Activated naive CD8-positive, alpha-beta T cell treated with anti-CD3 and anti-CD28 coated beads for 36 hours (primary cell): ENCODE measurements around the gene NOP9. TPM values are rescaled to one million over a fixed set of nuclear protein-coding genes. Genes with fewer than 3 reads are reported as not detected.

Experiments
- DNase-seq: peaks from one replicate; pipeline ENCODE4 v3.0.0; 2021
- H3K27ac Mint-ChIP-seq: one replicate; pipeline ENCODE4 v1.8.0; 2022; ENCODE audit warnings: mild to moderate bottlenecking, moderate library complexity, mixed read lengths
- H3K27me3 Mint-ChIP-seq: one replicate; pipeline ENCODE4 v1.8.0; 2022; ENCODE audit warnings: mild to moderate bottlenecking, mixed read lengths
- H3K36me3 Mint-ChIP-seq: one replicate; pipeline ENCODE4 v1.8.0; 2021; ENCODE audit warnings: mild to moderate bottlenecking, mixed read lengths
- H3K4me1 Mint-ChIP-seq: one replicate; pipeline ENCODE4 v1.8.0; 2021; ENCODE audit warnings: mixed read lengths
- H3K4me3 Mint-ChIP-seq: one replicate; pipeline ENCODE4 v1.8.0; 2022; ENCODE audit warnings: mild to moderate bottlenecking, moderate library complexity, mixed read lengths
- H3K9me3 Mint-ChIP-seq: one replicate; pipeline ENCODE4 v1.8.0; 2022; ENCODE audit warnings: mixed read lengths
- total RNA-seq, 2 experiments: library from RNA; stranded (reverse); gene quantifications; one replicate each; pipeline ENCODE4 v1.2.3, GENCODE V29; 2021

NOP9 gene
- total RNA-seq, 2 experiments from 2014 or later, result 40.9 to 45.0 TPM

- Mint-ChIP-seq H3K4me3 (no peak overlapping the region), H3K4me1 (peaks cover 29% of the 10 kb centered on the region), H3K27ac (no peak overlapping the region), H3K9me3 (no peaks in the 10 kb centered on the region), H3K27me3 (no peaks in the 10 kb centered on the region), H3K36me3 (peaks cover 8% of the 10 kb centered on the region)
- DNase-seq, result no peak
Measured at GRCh38 chr14:24284501-24285035, 15.1 kb upstream of the NOP9 start.

DNA sequence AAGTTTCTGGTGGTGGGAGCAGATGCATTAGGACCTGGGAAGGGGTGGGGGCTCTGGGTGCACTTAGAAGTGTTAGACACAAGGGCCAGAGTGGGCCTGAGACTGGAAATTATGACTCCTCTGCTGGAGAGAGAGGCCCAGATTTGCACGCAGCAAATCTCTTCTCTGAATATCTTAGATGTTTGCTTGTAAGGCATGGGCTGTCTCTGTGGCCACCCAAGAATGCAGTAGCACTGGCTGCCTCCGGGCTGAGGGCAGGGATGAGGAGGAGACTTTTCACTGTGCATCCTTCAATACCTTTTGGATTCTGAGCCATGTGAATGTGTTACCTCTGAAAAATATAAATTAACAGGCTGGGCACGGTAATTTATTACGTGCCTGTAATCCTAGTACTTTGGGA lies 14.3 kb upstream of the NOP9 start:
- H3K27me3 Mint-ChIP-seq, result no peaks in the 10 kb centered on the region
- no peak overlapping the region for H3K27ac Mint-ChIP-seq
- peaks cover 28% of the 10 kb centered on the region for H3K4me1 Mint-ChIP-seq
- no peaks in the 10 kb centered on the region for H3K9me3 Mint-ChIP-seq
- H3K4me3 Mint-ChIP-seq, result no peak overlapping the region
- DNase-seq, result no peak
- H3K36me3 Mint-ChIP-seq, result peaks cover 11% of the 10 kb centered on the region

DNA sequence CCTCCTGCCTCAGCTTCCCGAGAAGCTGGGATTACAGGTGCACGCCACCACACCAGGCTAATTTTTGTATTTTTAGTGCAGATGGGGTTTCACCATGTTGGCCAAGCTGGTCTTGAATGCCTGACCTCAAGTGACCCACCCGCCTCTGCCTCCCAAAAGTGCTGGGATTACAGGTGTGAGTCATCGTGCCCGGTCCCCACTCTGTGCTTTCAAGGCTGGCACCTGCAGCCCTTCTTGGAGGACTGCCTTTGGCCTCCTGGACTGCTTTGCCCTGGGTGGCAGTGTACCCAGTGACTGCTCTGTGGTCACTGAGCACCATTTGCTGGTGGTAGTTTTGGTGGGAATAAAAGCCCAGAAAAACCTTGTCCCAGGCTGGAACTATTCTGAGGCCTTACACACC lies 12.7 kb upstream of the NOP9 start:
- no peaks in the 10 kb centered on the region for H3K9me3 Mint-ChIP-seq
- DNase-seq, result no peak
- H3K27me3 Mint-ChIP-seq, result no peaks in the 10 kb centered on the region
- H3K36me3 Mint-ChIP-seq, result peaks cover 23% of the 10 kb centered on the region
- H3K27ac Mint-ChIP-seq, result no peak overlapping the region
- no peak overlapping the region for H3K4me3 Mint-ChIP-seq
- H3K4me1 Mint-ChIP-seq, result peaks cover 41% of the 10 kb centered on the region

DNA sequence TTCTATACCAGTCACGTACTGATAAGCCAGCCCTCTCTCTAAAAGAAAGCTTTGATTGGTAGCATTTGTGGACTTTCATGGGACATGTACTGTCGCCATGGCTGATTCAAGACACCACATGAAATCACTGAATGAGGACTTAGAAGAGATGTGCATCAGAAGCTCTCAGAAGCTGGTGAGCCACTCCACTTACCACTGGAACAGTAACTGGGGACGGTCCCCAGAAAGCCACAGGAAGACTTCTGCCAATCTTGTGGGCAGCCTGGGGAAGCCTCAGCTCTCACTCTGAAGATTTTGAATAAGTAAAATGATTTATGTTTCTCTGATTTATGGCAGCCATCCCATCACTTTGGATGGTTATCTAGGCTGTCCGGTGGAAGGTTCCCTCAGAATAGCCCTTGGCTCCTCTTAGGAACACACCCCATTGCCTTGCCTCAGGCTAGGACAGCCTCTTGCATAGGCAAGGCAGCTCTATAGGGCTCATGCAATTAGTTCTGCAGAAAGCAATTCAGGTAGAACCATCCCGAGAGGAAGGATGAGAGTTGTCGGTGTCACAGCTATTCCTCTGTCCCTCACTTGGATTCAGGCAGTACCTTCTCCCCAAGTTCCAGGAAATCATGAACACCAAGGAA lies 9.9 kb upstream of the NOP9 start:
- Mint-ChIP-seq H3K36me3 (peaks cover 28% of the 10 kb centered on the region), H3K9me3 (no peaks in the 10 kb centered on the region), H3K4me3 (no peak overlapping the region), H3K4me1 (peaks cover 44% of the 10 kb centered on the region), H3K27ac (no peak overlapping the region), H3K27me3 (no peaks in the 10 kb centered on the region)
- DNase-seq, result peak; percentile 78

DNA sequence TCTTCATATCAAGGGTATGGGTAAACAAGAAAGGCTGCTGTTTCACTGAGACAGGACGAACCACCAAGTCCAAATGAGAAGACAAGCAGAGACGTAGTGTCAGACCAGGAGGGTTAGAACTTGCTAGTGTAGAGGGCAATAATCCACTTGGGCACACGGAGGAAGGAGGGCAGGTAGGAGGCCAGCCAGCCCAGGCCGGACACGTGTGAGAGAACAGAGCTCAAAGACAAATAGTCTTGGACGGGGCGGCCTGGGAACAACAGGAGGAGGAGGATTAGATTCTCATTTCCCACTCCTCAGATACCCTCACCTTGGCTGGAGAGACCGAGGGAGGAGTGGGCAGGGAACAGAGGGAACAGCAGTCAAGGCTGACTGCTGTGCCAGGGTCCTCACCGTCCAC lies 8.9 kb upstream of the NOP9 start:
- no peak overlapping the region for H3K27ac Mint-ChIP-seq
- no peaks in the 10 kb centered on the region for H3K27me3 Mint-ChIP-seq
- peaks cover 39% of the 10 kb centered on the region for H3K4me1 Mint-ChIP-seq
- no peak overlapping the region for H3K4me3 Mint-ChIP-seq
- no peaks in the 10 kb centered on the region for H3K9me3 Mint-ChIP-seq
- H3K36me3 Mint-ChIP-seq, result peaks cover 28% of the 10 kb centered on the region
- DNase-seq, result no peak

DNA sequence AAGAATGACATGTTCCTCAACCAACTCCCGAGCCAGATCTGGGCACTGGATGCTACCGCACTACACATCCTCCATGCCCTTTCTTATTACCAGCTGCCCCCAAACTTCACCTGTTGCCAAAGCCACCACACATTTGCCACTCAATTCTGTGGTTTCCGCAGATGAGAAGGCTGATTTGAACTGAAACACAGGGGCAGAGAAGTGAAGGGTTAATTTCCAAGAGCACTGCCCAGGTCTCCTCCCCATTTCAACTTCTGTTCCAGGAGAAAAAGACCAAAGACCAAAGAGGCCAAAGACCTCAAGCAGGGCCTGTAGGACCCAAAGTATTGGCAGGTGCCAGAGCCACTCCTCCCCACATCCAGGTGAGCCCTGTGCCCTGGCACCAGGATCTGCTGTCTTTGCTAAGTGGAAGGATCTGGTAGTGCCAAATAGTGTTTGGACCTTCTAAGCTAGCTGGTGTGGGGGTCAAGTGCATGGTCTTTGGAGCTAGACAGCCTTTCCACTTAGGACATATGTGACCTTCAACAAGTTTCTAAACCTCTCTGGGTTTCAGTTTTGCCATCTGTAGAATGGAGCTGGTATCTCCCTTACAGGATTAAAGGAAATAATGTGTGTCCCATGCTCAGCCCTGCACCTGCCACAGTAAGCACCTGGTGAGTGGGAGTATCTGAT lies 8.1 kb upstream of the NOP9 start:
- Mint-ChIP-seq H3K4me1 (peaks cover 46% of the 10 kb centered on the region), H3K36me3 (peaks cover 35% of the 10 kb centered on the region), H3K27me3 (no peaks in the 10 kb centered on the region), H3K27ac (no peak overlapping the region), H3K9me3 (no peaks in the 10 kb centered on the region), H3K4me3 (no peak overlapping the region)
- DNase-seq, result no peak

DNA sequence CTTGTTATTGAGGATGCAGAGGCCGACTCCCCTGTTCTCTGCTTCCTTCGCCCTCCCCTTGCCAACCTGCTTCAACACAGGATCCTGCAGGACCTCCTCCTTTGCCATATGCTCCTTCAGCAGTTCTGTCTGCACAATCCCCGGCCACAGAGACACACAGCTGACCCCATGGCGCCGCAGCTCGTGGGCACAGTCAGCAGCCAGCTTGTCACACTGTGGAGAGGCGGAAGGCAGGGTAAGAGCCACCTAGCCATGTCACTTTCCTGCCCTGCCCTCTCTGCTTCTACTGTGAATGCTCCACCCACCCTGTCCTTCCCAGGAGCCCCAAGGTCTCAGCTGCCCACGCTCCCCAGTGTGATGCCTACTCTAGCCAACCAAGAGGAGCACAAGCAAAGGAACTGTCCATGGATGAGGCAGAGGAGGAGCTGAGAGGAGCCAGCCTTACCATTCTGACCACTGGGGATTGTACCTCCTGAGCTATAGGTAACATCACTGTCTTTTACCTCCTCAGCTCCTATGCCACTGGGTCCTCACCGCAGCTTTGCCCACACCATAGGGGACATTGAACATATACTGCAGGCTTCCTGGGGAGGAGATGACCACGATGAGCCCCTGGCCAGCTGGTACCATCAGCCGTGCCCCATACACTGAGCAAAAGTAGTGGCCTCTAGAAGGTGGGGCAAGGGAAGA lies 7.4 kb upstream of the NOP9 start:
- H3K9me3 Mint-ChIP-seq, result no peaks in the 10 kb centered on the region
- H3K4me1 Mint-ChIP-seq, result peaks cover 53% of the 10 kb centered on the region
- H3K27me3 Mint-ChIP-seq, result no peaks in the 10 kb centered on the region
- no peak for DNase-seq
- no peak overlapping the region for H3K27ac Mint-ChIP-seq
- H3K4me3 Mint-ChIP-seq, result no peak overlapping the region
- peaks cover 37% of the 10 kb centered on the region for H3K36me3 Mint-ChIP-seq

- no peak for DNase-seq
- Mint-ChIP-seq H3K4me1 (peaks cover 49% of the 10 kb centered on the region), H3K4me3 (no peak overlapping the region), H3K9me3 (no peaks in the 10 kb centered on the region), H3K27me3 (no peaks in the 10 kb centered on the region), H3K27ac (no peak overlapping the region), H3K36me3 (peaks cover 29% of the 10 kb centered on the region)
Measured at GRCh38 chr14:24293525-24293924, 6.1 kb upstream of the NOP9 start.

DNA sequence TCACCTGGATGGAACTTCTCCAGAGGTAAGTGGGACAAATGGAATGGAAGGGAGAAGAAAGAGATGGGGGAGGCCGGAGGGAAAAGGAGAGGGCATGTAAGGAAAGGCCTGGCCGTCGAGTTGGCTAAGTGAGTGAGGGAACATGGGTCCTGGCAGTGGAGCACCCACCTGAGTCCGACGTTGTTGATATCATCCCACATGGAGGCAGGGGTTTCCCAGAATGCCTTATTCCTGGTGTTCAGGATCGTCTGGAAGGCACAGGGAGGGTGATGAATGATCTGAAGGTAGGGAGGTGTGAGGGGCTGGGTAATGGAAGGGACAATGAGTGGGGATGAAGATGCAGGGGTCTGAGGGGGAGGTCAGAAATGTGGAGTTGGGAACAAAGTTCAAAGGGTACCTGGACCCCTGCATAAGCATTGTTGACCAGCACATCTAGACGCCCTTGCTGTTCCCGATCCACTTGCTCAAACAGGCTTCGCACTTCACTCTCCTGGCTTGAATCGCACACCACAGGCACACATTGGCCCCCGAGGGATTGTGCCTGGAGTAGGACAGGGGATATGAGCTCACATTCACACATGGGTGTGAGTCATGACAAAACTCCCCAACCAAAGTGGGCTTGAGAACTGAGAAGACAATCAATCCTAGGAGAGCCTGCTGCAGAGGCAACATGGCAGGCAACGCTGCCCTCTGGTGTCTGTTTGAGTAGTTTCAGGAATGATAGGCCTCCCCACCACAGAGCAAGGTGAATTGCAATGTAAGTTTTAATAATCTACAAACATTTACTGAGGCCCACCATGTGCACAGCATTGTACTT lies 3.1 kb upstream of the NOP9 start:
- peak; percentile 77 for DNase-seq
- peaks cover 47% of the 10 kb centered on the region for H3K4me1 Mint-ChIP-seq
- no peaks in the 10 kb centered on the region for H3K9me3 Mint-ChIP-seq
- H3K36me3 Mint-ChIP-seq, result peaks cover 19% of the 10 kb centered on the region
- H3K27ac Mint-ChIP-seq, result peak overlapping the region; percentile 75
- H3K4me3 Mint-ChIP-seq, result peak overlapping the region; percentile 6
- H3K27me3 Mint-ChIP-seq, result no peaks in the 10 kb centered on the region

- DNase-seq, result no peak
- H3K27me3 Mint-ChIP-seq, result no peaks in the 10 kb centered on the region
- peak overlapping the region; percentile 5 for H3K4me3 Mint-ChIP-seq
- H3K4me1 Mint-ChIP-seq, result peaks cover 43% of the 10 kb centered on the region
- peak overlapping the region; percentile 75 for H3K27ac Mint-ChIP-seq
- no peaks in the 10 kb centered on the region for H3K9me3 Mint-ChIP-seq
- peaks cover 26% of the 10 kb centered on the region for H3K36me3 Mint-ChIP-seq
Measured at GRCh38 chr14:24297190-24297964, 2.3 kb upstream of the NOP9 start.

GRCh38 chr14:24298892-24299254 lies 777 bp upstream of the NOP9 start:
- H3K36me3 Mint-ChIP-seq, result peaks cover 26% of the 10 kb centered on the region
- H3K9me3 Mint-ChIP-seq, result no peaks in the 10 kb centered on the region
- peaks cover 46% of the 10 kb centered on the region for H3K4me1 Mint-ChIP-seq
- peak; percentile 22 for DNase-seq
- H3K27me3 Mint-ChIP-seq, result no peaks in the 10 kb centered on the region
- peak overlapping the region; percentile 89 for H3K4me3 Mint-ChIP-seq
- H3K27ac Mint-ChIP-seq, result peak overlapping the region; percentile 91

DNA sequence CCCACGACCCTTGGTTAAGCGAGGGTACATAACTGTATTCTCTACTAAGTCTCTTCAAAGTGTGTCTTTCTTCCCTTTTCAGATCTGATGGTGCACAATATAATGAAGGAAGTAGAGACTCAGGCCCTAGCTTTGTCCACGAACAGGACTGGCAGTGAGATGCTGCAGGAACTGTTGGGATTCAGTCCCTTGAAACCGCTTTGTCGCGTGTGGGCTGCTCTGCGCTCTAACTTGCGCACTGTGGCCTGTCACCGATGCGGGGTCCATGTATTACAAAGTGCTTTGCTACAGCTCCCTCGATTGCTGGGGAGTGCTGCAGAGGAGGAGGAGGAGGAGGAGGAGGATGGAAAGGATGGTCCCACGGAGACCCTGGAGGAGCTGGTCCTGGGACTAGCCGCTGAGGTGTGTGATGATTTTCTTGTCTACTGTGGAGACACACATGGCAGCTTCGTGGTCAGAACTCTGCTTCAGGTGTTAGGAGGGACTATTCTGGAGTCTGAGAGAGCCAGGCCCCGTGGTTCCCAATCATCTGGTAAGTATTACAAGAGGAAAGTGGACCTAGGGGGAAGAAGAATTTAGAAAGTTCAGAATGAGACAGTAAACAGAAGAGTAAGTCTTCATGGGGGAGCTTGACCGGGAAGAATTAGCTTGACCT lies 803 bp downstream of the NOP9 start:
- H3K27me3 Mint-ChIP-seq, result no peaks in the 10 kb centered on the region
- H3K36me3 Mint-ChIP-seq, result peaks cover 29% of the 10 kb centered on the region
- H3K4me1 Mint-ChIP-seq, result peaks cover 46% of the 10 kb centered on the region
- H3K27ac Mint-ChIP-seq, result peak overlapping the region; percentile 91
- H3K4me3 Mint-ChIP-seq, result peak overlapping the region; percentile 89
- no peaks in the 10 kb centered on the region for H3K9me3 Mint-ChIP-seq
- no peak for DNase-seq

DNA sequence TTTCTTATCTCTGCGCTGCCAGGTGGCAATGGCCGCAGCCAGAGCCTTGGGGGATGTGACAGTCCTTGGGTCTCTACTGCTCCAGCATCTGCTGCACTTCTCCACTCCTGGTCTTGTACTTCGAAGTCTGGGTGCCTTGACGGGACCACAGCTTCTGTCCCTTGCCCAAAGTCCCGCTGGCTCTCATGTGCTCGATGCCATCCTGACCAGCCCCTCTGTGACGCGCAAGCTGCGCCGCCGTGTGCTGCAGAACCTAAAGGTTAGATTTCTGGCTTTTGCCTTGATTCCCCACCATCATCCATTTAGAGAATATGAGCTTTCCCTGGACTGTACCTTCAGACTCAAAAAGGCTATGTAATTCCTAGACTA lies 4.4 kb downstream of the NOP9 start:
- Mint-ChIP-seq H3K27me3 (no peaks in the 10 kb centered on the region), H3K36me3 (peaks cover 33% of the 10 kb centered on the region), H3K4me1 (peaks cover 37% of the 10 kb centered on the region), H3K4me3 (no peak overlapping the region), H3K27ac (no peak overlapping the region), H3K9me3 (no peaks in the 10 kb centered on the region)
- no peak for DNase-seq

- Mint-ChIP-seq H3K4me3 (no peak overlapping the region), H3K36me3 (peaks cover 34% of the 10 kb centered on the region), H3K4me1 (peaks cover 35% of the 10 kb centered on the region), H3K27ac (peak overlapping the region; percentile 47), H3K27me3 (no peaks in the 10 kb centered on the region), H3K9me3 (no peaks in the 10 kb centered on the region)
- no peak for DNase-seq
Measured at GRCh38 chr14:24307156-24307574, 7.5 kb downstream of the NOP9 start.
